HG03064 (cell line): ENCODE data around the gene GRB10.

Source experiments
- ATAC-seq: cut with Tn5 transposase; IDR thresholded peaks from one replicate; pipeline ENCODE4 v1.9.1; 2021; ENCODE audit warnings: low read depth; ENCODE audit not compliant: unreplicated experiment

The GRB10 gene

DNA sequence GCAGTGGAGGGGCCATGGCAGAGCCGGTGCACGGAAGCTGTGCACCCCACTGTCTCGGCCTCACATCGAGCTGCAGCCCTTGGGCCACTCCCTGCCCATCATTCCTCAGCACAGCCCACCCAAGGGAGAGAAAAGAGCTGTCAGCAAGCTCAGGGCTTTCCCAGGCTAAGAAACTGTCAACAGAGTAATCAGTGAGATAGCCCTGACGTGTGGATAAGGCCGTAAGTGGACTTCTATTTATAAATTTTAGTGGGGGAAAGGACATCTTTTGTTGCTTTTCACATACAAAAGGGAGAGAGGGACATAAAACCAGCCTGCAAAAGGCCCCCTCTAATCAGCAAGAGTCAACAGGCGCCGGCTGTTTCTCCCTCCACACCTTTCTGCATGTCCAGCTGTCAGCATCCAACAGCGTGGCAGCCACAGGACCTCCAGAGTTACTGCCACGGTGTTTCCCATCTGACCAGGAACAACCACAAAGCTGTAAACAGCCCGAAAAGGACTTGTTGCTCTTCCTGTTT lies 160.7 kb downstream of the GRB10 start:
- no peak for ATAC-seq

- ATAC-seq = no peak
These were observed 161.5 kb downstream of the GRB10 start for GRCh38 chr7:50621206-50621605.

- ATAC-seq = no peak
These were observed 162.3 kb downstream of the GRB10 start for GRCh38 chr7:50620433-50620832.

DNA sequence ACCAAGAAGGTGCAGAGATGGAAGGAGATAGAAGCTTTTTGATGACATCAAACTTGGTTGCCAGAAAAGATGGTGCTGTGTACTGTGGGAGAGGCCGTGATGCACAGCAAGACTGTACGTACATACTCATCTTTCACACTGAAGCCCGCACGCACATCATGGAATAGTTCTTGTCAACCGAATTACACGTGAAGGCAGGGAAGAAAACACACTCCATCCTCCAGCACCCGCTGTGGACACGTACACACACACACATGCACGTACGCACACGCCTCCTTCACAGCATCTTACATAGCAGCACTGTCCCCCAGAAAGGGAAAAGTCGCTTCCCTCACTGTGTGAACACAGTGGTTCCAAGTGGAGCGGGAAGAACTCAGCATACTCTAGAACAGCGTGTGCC lies 163.0 kb downstream of the GRB10 start:
- no peak for ATAC-seq

DNA sequence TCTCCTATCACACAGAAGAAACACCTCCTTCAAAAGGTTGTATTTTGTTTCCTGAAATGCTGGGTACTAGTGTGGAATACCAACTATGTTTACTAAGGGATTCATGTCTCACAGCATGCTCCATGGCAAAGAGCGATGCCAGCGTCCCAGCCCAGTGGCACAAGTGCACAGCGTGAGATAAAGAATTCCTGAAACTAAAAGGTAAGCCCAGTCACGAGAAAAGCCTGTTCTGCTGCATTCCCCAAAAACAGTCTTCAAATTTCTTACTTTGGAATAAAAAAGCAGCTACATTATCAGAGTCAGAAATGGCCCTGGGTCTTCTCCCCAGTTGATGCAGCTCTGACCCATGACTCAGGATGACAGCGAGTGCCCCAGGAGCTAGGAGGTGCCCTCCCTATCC lies 164.4 kb downstream of the GRB10 start:
- ATAC-seq = no peak

DNA sequence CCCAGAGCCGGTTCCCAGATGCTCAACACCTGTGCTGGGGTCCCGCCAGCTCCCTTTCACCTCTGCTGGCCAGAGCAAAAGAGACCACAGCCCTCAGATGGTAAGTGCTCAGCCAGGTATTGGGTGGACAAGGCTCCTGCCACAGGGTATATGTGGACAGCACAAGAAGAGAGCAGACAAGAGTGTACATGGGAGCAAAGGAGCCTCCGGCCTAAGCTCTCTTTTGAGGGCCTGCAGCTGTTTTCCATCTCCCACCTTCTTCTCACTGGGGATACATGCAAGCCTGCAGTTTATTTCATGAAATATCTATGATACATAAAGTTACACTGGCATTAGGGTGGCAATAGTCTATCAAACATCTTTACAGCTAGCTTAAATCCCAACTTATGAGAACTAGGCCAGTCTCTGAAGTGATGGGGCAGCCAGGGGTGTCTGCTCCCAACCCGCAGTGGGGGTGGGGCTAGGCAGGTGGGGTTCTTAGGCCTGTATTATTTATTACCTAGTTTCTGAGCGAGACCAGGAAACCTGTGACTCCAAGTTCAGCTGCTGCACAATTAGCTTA lies 167.1 kb downstream of the GRB10 start:
- ATAC-seq = no peak

GRCh38 chr7:50614721-50615518 lies 167.8 kb downstream of the GRB10 start:
- ATAC-seq = no peak

DNA sequence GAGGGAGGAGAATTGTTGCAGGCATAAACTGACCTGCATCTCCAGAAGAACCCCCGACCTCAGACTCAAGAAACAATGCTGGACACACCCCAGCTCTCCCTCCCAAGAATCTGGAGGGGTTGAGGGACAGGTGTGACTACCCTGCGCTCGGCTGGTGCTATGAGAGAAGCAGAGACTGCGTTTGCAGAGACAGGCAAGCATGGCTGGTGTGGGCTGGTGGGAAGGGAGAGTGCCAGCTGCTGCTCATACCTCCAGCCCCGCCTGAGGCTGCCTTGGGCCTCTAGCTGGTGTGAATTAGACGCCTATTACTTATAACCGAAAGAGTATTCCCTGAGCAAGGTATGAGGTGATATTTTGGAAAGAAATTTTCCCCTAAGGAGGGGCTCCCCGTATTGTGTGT lies 169.2 kb downstream of the GRB10 start:
- ATAC-seq = no peak

- ATAC-seq = no peak
These were observed 170.0 kb downstream of the GRB10 start for GRCh38 chr7:50612704-50613103.

- peak; percentile 71 for ATAC-seq
These were observed 172.0 kb downstream of the GRB10 start for GRCh38 chr7:50610521-50611277.

DNA sequence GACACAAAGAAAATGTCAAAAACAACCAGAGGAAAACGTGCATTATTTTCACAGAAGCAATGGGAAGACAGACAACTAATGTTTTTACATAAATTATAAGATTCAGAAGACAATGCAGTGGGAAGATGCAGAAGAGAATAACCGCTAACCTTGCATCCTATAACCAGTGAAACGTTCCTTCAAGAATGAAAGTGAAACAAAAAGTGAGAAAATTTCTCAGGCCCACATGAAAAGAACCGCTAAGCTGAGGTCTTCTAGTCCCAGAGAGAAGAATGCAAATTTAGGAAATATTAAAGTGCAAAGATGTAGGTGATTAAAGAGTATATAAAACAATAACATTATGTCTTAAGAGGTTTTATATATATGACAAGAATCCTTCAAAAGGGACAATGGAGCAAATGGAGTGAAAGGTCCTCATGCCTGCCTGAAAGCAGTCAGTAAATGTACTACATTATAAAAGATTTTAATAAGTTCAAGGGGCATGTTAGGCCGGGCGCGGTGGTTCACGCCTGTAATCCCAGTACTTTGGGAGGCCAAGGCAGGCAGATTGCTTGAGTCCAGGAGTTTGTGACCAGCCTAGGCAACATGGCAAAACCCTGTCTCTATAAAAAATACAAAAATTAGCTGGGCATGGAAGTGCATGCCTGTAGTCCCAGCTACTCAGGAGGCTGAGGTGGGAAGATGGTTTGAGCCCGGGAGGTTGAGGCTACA lies 174.3 kb downstream of the GRB10 start:
- ATAC-seq = no peak

- ATAC-seq = no peak
These were observed 175.1 kb downstream of the GRB10 start for GRCh38 chr7:50607524-50608125.

- no peak for ATAC-seq
These were observed 177.6 kb downstream of the GRB10 start for GRCh38 chr7:50605059-50605458.

DNA sequence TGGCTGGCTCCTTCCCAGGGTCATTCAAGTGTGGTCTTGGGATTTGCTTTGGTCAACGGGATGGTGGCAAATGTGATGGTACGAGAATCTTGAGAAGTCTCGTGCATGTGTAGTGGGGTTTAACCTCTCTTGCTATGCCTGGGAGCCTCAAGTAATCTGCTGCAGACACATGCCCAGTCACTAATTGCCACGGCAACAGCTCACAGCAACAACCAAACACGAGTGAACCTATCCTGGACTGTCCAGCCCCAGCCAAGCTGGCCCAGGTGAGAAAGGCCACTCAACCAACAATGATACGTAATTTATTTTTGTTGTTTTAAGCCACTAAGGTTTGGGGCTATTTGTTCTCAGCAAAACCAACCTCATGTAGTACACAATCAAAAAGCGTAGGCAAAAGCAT lies 179.4 kb downstream of the GRB10 start:
- ATAC-seq = no peak

DNA sequence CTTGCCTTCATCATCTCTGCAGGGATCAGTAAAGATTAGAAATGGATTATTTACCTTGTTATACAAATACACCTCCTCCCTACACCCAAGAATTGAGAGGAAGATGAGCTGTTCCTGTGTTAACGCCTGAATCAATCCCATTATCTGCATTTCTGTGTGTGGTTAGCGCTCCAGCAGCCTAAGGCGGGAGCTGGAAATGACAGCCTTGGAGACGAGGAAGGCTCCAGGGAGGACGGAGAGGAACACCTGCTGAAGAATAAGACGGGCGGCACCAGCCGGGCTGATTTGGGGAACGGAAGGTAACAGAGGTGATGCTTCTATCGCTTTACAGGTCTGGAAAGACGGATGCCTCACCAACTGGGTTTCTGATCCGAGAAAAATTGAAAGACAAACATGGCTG lies 183.3 kb downstream of the GRB10 start:
- ATAC-seq = no peak

DNA sequence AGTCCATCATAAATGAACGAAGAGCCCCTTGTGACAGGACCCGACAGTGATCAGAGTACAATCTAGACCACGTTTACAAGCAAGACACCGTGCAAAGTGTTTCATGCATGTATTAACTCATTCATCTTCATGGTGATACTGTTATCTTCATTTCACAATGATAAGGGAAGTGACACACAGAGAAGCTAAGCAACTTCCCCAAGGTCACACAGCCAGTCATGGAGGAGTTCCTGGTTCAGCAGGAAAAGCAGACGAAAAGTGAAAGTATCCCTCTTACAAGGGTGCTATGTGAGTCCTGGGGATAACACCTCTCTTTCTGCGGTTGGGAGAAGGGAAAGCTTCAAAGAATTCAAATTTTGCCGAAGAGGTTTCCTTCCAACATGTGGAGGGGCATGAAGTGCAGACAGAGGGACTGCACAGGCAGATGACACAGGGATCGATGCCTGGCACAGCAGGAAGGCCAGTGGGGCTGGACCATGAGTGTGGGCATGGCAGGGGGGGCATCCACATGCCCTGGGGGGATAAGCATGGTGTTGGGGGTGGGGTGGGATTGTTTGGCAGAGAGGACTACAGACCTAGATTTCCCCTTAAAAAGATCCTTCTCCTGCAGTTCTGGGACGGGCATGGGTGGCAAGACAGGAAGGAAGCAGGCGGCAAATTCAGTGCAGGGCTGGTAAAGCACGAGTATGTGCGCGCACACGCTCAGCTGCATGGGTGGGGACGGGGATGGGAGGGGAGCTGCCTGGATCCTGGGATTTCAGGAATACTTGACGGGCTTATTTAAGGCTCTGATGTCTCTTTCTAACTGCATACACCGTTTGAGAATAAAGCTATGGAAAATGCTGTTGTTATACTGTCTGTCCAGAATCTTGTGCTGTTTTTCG lies 184.0 kb downstream of the GRB10 start:
- no peak for ATAC-seq

DNA sequence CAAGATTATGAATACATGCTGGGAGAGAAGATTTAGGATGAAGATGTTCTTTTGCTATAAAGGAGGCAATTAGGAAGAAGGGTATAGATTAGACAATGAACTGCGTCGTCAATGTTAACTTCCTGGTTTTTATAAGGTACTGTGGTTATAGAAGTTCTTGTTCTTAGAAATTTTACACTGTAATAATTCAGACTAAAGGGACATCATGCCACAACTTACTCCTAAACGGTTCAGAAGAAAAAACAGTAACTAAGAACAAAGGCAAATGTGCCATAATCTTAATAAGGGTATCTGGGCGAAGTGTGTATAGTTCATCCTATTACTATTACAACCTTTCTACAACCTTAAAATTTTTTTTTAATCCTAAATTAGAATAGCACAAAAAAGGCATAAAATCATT lies 186.2 kb downstream of the GRB10 start:
- ATAC-seq = no peak

- peak; percentile 5 for ATAC-seq
These were observed 187.1 kb downstream of the GRB10 start for GRCh38 chr7:50595491-50596102.
